Activated CD8-positive, alpha-beta T cell treated with anti-CD3 and anti-CD28 coated beads, Interleukin-2, amount 10 ng/mL, durations not matched to agents 7 days and 5 days (primary cell): ENCODE measurements around the gene RGS10. TPM values are rescaled to one million over a fixed set of nuclear protein-coding genes. Genes with fewer than 3 reads are reported as not detected.
"Not testable (repeated sequence)": the region's sequence is repeated elsewhere in the genome, so short reads cannot be mapped to it uniquely, and the experiment has no call there.

Experiments used
- ATAC-seq: fragments of 150-1000 bp; cut with Tn5 transposase; one replicate; pipeline ENCODE4 v1.10.0; 2021; ENCODE audit warnings: moderate library complexity
- CTCF ChIA-PET: fragments of 350-600 bp; sonication (Branson Sonifier 250); formaldehyde crosslinking; loops from one replicate; lab custom pipeline; 2021; ENCODE audit warnings: antibody characterized with exemption; lab: Charles Lee
- POLR2A ChIA-PET: fragments of 350-600 bp; sonication (Branson Sonifier 250); formaldehyde crosslinking; loops from one replicate; lab custom pipeline; 2021; ENCODE audit warnings: antibody characterized with exemption; lab: Charles Lee
- DNase-seq: peaks from one replicate; pipeline ENCODE4 v3.0.0-alpha.2; 2020
- H3K27ac Mint-ChIP-seq: one replicate; pipeline ENCODE4 v1.8.0; 2021; ENCODE audit warnings: mild to moderate bottlenecking, mixed read lengths
- H3K27me3 Mint-ChIP-seq: one replicate; pipeline ENCODE4 v1.8.0; 2021; ENCODE audit warnings: low read depth, mixed read lengths
- H3K36me3 Mint-ChIP-seq: one replicate; pipeline ENCODE4 v1.8.0; 2021; ENCODE audit warnings: low read depth, mixed read lengths
- H3K4me1 Mint-ChIP-seq: one replicate; pipeline ENCODE4 v1.8.0; 2021; ENCODE audit warnings: low read depth, mixed read lengths
- H3K4me3 Mint-ChIP-seq: one replicate; pipeline ENCODE4 v1.8.0; 2021; ENCODE audit warnings: mild to moderate bottlenecking, mixed read lengths
- H3K9me3 Mint-ChIP-seq: one replicate; pipeline ENCODE4 v1.8.0; 2022; ENCODE audit warnings: mixed read lengths; ENCODE audit not compliant: insufficient read depth
- total RNA-seq, 2 experiments: library from RNA; stranded (reverse); gene quantifications; one replicate each; pipeline ENCODE4 v1.2.3, GENCODE V29; 2021

The RGS10 gene
- total RNA-seq, 2 experiments from 2014 or later = 166 TPM

- CTCF ChIA-PET = interaction anchor here (0.7 to 4.6 kb wide), 18 partner anchors 9 to 339 kb away, joined by 3 to 43 read pairs (median 4); partner anchors contain the start of gene GRK5
- peak; percentile 7 for ATAC-seq
Observed at GRCh38 chr10:119538632-119539358, 3.7 kb downstream of the RGS10 start.

GRCh38 chr10:119537953-119538630 lies 4.4 kb downstream of the RGS10 start:
- ChIA-PET POLR2A (interaction anchor here (0.7 to 2.5 kb wide), 8 partner anchors 8 to 332 kb away, joined by 3 to 21 read pairs (median 5); partner anchors contain the start of gene TIAL1), CTCF (interaction anchor here (0.7 to 4.6 kb wide), 16 partner anchors 8 to 339 kb away, joined by 3 to 43 read pairs (median 4); partner anchors contain the start of gene GRK5)
- no peaks in the 10 kb centered on the region for H3K27me3 Mint-ChIP-seq
- peaks cover 56% of the 10 kb centered on the region for H3K36me3 Mint-ChIP-seq
- no peaks in the 10 kb centered on the region for H3K9me3 Mint-ChIP-seq
- H3K4me1 Mint-ChIP-seq = peaks cover 63% of the 10 kb centered on the region
- DNase-seq = no peak
- no peak for ATAC-seq
- peak overlapping the region; percentile 94 for H3K27ac Mint-ChIP-seq
- H3K4me3 Mint-ChIP-seq = peak overlapping the region; percentile 89

More at GRCh38 chr10:119538632-119539358, 3.7 kb downstream of the RGS10 start:
- H3K4me3 Mint-ChIP-seq = peak overlapping the region; percentile 89
- H3K27me3 Mint-ChIP-seq = no peaks in the 10 kb centered on the region
- H3K9me3 Mint-ChIP-seq = no peaks in the 10 kb centered on the region
- H3K4me1 Mint-ChIP-seq = peaks cover 62% of the 10 kb centered on the region
- peak; percentile 72 for DNase-seq
- POLR2A ChIA-PET = interaction anchor here (0.7 to 2.5 kb wide), 7 partner anchors 9 to 332 kb away, joined by 3 to 21 read pairs (median 6); partner anchors contain the start of gene TIAL1
- H3K36me3 Mint-ChIP-seq = peaks cover 49% of the 10 kb centered on the region
- H3K27ac Mint-ChIP-seq = peak overlapping the region; percentile 94

- DNase-seq (no peak), ATAC-seq (no peak)
- POLR2A ChIA-PET = interaction anchor here (1.2 to 2.5 kb wide), 2 partner anchors 19 to 21 kb away, joined by 3 to 21 read pairs; no protein-coding TSS in a partner anchor
Observed at GRCh38 chr10:119536508-119537025, 6.0 kb downstream of the RGS10 start.

GRCh38 chr10:119535837-119536507 lies 6.5 kb downstream of the RGS10 start:
- ATAC-seq (no peak), DNase-seq (no peak)
- Mint-ChIP-seq H3K27me3 (no peaks in the 10 kb centered on the region), H3K9me3 (no peaks in the 10 kb centered on the region), H3K36me3 (peaks cover 65% of the 10 kb centered on the region), H3K27ac (peak overlapping the region; percentile 94), H3K4me1 (peaks cover 79% of the 10 kb centered on the region), H3K4me3 (peak overlapping the region; percentile 89)
- ChIA-PET POLR2A (no interaction called here), CTCF (no interaction called here)

More at GRCh38 chr10:119536508-119537025, 6.0 kb downstream of the RGS10 start:
- Mint-ChIP-seq H3K27ac (peak overlapping the region; percentile 94), H3K9me3 (no peaks in the 10 kb centered on the region), H3K4me3 (peak overlapping the region; percentile 89), H3K27me3 (no peaks in the 10 kb centered on the region), H3K4me1 (peaks cover 74% of the 10 kb centered on the region), H3K36me3 (peaks cover 64% of the 10 kb centered on the region)
- CTCF ChIA-PET = interaction anchor here (1.8 to 4.6 kb wide), 2 partner anchors 19 to 330 kb away, joined by 11 to 43 read pairs; partner anchors contain the start of gene GRK5

- Mint-ChIP-seq H3K27ac (peak overlapping the region; percentile 94), H3K4me1 (peaks cover 79% of the 10 kb centered on the region), H3K36me3 (peaks cover 63% of the 10 kb centered on the region), H3K27me3 (no peaks in the 10 kb centered on the region), H3K9me3 (no peaks in the 10 kb centered on the region), H3K4me3 (peak overlapping the region; percentile 89)
- DNase-seq (no peak), ATAC-seq (no peak)
- ChIA-PET POLR2A (interaction anchor here (1.4 to 1.7 kb wide), 2 partner anchors 10 to 18 kb away, joined by 4 to 5 read pairs; no protein-coding TSS in a partner anchor), CTCF (interaction anchor here (0.9 to 2.9 kb wide), 3 partner anchors 8 to 336 kb away, joined by 3 to 9 read pairs (median 3); partner anchors contain the start of gene RGS10)
Observed at GRCh38 chr10:119535305-119535704, 7.2 kb downstream of the RGS10 start.

- H3K4me3 Mint-ChIP-seq = no peak overlapping the region
- CTCF ChIA-PET = interaction anchor here (1.1 to 2.9 kb wide), 2 partner anchors 10 to 11 kb away, joined by 4 to 9 read pairs; partner anchors contain the start of gene RGS10
- DNase-seq (no peak), ATAC-seq (no peak)
- no peaks in the 10 kb centered on the region for H3K9me3 Mint-ChIP-seq
- H3K27ac Mint-ChIP-seq = no peak overlapping the region
- no peaks in the 10 kb centered on the region for H3K27me3 Mint-ChIP-seq
- peaks cover 61% of the 10 kb centered on the region for H3K36me3 Mint-ChIP-seq
- POLR2A ChIA-PET = interaction anchor here (1.7 kb wide), 1 partner anchor 9 kb away, joined by 5 read pairs; no protein-coding TSS in a partner anchor
- H3K4me1 Mint-ChIP-seq = peaks cover 71% of the 10 kb centered on the region
Observed at GRCh38 chr10:119533473-119533872, 9.0 kb downstream of the RGS10 start.

- H3K9me3 Mint-ChIP-seq, POLR2A ChIA-PET, H3K27me3 Mint-ChIP-seq, H3K4me3 Mint-ChIP-seq, ATAC-seq, DNase-seq: not testable (repeated sequence)
- Mint-ChIP-seq H3K36me3 (peaks cover 60% of the 10 kb centered on the region), H3K4me1 (peaks cover 68% of the 10 kb centered on the region), H3K27ac (peak overlapping the region; percentile 15)
- CTCF ChIA-PET = interaction anchor here (2.9 kb wide), 1 partner anchor 10 kb away, joined by 9 read pairs; the partner anchor contains the start of gene RGS10
Observed at GRCh38 chr10:119532791-119533190, 9.7 kb downstream of the RGS10 start.

GRCh38 chr10:119532251-119532650 lies 10.3 kb downstream of the RGS10 start:
- ATAC-seq, H3K9me3 Mint-ChIP-seq, H3K4me3 Mint-ChIP-seq, H3K27ac Mint-ChIP-seq, DNase-seq, H3K27me3 Mint-ChIP-seq, POLR2A ChIA-PET: not testable (repeated sequence)
- Mint-ChIP-seq H3K4me1 (peaks cover 68% of the 10 kb centered on the region), H3K36me3 (peaks cover 59% of the 10 kb centered on the region)
- CTCF ChIA-PET = interaction anchor here (3.7 kb wide), 1 partner anchor 14 kb away, joined by 21 read pairs; no protein-coding TSS in a partner anchor

- Mint-ChIP-seq H3K36me3 (peaks cover 59% of the 10 kb centered on the region), H3K27me3 (no peaks in the 10 kb centered on the region), H3K9me3 (no peaks in the 10 kb centered on the region), H3K27ac (no peak overlapping the region), H3K4me3 (no peak overlapping the region), H3K4me1 (peaks cover 65% of the 10 kb centered on the region)
- ATAC-seq (no peak), DNase-seq (no peak)
- CTCF ChIA-PET = interaction anchor here (1.4 to 3.7 kb wide), 3 partner anchors 13 to 331 kb away, joined by 3 to 21 read pairs (median 9); no protein-coding TSS in a partner anchor
- POLR2A ChIA-PET = interaction anchor here (0.7 to 3.1 kb wide), 2 partner anchors 9 to 14 kb away, joined by 3 to 12 read pairs; no protein-coding TSS in a partner anchor
Observed at GRCh38 chr10:119531067-119531466, 11.5 kb downstream of the RGS10 start.

GRCh38 chr10:119528663-119529237 lies 13.8 kb downstream of the RGS10 start:
- H3K9me3 Mint-ChIP-seq, H3K4me3 Mint-ChIP-seq, H3K27me3 Mint-ChIP-seq, ATAC-seq, H3K27ac Mint-ChIP-seq, DNase-seq: not testable (repeated sequence)
- POLR2A ChIA-PET = interaction anchor here (1.6 to 3.1 kb wide), 2 partner anchors 9 to 11 kb away, joined by 7 to 12 read pairs; no protein-coding TSS in a partner anchor
- Mint-ChIP-seq H3K4me1 (peaks cover 66% of the 10 kb centered on the region), H3K36me3 (peaks cover 64% of the 10 kb centered on the region)
- CTCF ChIA-PET = interaction anchor here (0.9 to 3.7 kb wide), 4 partner anchors 11 to 39 kb away, joined by 3 to 21 read pairs (median 10); partner anchors contain the start of gene RGS10
